Measurements from ENCODE around the gene LMBR1.

- TF ChIP-seq, protein P1, sequence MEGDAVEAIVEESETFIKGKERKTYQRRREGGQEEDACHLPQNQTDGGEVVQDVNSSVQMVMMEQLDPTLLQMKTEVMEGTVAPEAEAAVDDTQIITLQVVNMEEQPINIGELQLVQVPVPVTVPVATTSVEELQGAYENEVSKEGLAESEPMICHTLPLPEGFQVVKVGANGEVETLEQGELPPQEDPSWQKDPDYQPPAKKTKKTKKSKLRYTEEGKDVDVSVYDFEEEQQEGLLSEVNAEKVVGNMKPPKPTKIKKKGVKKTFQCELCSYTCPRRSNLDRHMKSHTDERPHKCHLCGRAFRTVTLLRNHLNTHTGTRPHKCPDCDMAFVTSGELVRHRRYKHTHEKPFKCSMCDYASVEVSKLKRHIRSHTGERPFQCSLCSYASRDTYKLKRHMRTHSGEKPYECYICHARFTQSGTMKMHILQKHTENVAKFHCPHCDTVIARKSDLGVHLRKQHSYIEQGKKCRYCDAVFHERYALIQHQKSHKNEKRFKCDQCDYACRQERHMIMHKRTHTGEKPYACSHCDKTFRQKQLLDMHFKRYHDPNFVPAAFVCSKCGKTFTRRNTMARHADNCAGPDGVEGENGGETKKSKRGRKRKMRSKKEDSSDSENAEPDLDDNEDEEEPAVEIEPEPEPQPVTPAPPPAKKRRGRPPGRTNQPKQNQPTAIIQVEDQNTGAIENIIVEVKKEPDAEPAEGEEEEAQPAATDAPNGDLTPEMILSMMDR (IDR thresholded peaks at IDR 0.05; ENCODE audit: borderline replicate concordance, extremely low read depth, low read length, poor library complexity, severe bottlenecking) = no peak
- TF ChIP-seq EZH2 (IDR thresholded peaks at IDR 0.05; ENCODE audit: borderline replicate concordance, low read depth, low read length, severe bottlenecking) = no peak
Observed at GRCh38 chr7:156836443-156836842, 56.5 kb downstream of the LMBR1 start.
